HG02610 (cell line): ENCODE measurements around the gene GALNT12.
A peak's percentile ranks its signal among the peaks of the same experiment; 100 is the strongest.

Source experiments
- ATAC-seq: cut with Tn5 transposase; IDR thresholded peaks from one replicate; pipeline ENCODE4 v1.9.1; 2021; ENCODE audit warnings: mild to moderate bottlenecking, moderate library complexity; ENCODE audit not compliant: unreplicated experiment

The GALNT12 gene

GRCh38 chr9:98830554-98830953 is 23.1 kb downstream of the GALNT12 start:
- no peak for ATAC-seq

GRCh38 chr9:98831696-98832095 is 24.2 kb downstream of the GALNT12 start:
- no peak for ATAC-seq

- no peak for ATAC-seq
Measured at GRCh38 chr9:98832768-98833089, 25.3 kb downstream of the GALNT12 start.

- ATAC-seq = no peak
Measured at GRCh38 chr9:98833090-98833956, 25.9 kb downstream of the GALNT12 start.

- no peak for ATAC-seq
Measured at GRCh38 chr9:98834386-98834785, 26.9 kb downstream of the GALNT12 start.

- no peak for ATAC-seq
Measured at GRCh38 chr9:98836206-98836605, 28.7 kb downstream of the GALNT12 start.

- no peak for ATAC-seq
Measured at GRCh38 chr9:98837516-98837915, 30.0 kb downstream of the GALNT12 start.

GRCh38 chr9:98838155-98838867 is 30.8 kb downstream of the GALNT12 start:
- no peak for ATAC-seq

- no peak for ATAC-seq
Measured at GRCh38 chr9:98838868-98839565, 31.5 kb downstream of the GALNT12 start.

GRCh38 chr9:98839724-98840123 is 32.3 kb downstream of the GALNT12 start:
- no peak for ATAC-seq

- no peak for ATAC-seq
Measured at GRCh38 chr9:98842510-98842909, 35.0 kb downstream of the GALNT12 start.

GRCh38 chr9:98846081-98846480 is 38.6 kb downstream of the GALNT12 start:
- ATAC-seq = no peak

GRCh38 chr9:98846879-98847278 is 39.4 kb downstream of the GALNT12 start:
- ATAC-seq = no peak

GRCh38 chr9:98848450-98849149 is 41.1 kb downstream of the GALNT12 start:
- peak; percentile 91 for ATAC-seq

GRCh38 chr9:98849563-98849962 is 42.1 kb downstream of the GALNT12 start:
- ATAC-seq = no peak

- ATAC-seq = no peak
Measured at GRCh38 chr9:98850851-98851729, 43.6 kb downstream of the GALNT12 start.

- ATAC-seq = no peak
Measured at GRCh38 chr9:98851730-98852459, 44.4 kb downstream of the GALNT12 start.

GRCh38 chr9:98852460-98852734 is 44.9 kb downstream of the GALNT12 start:
- ATAC-seq = no peak

GRCh38 chr9:98852961-98853360 is 45.5 kb downstream of the GALNT12 start:
- ATAC-seq = no peak

- no peak for ATAC-seq
Measured at GRCh38 chr9:98854266-98854665, 46.8 kb downstream of the GALNT12 start.
